K562 (cell line): ENCODE results near the gene ELMO1.

Source experiments
- DPF2 ChIP-seq: fragments of 450-650 bp; IDR thresholded peaks from 2 replicates; pipeline ENCODE4 v1.6.1; 2016
- GABPA ChIP-seq: fragments of 200-800 bp; sonication (Bioruptor generic); conservative IDR thresholded peaks from 2 replicates; pipeline ENCODE4 v1.6.1; 2016; ENCODE audit warnings: low read depth, missing genetic modification characterization, missing compliant biosample characterization
- MAZ ChIP-seq, 2 experiments: fragments of 450-650 bp in 1 of 2; sonication (generic) in 1 of 2; formaldehyde crosslinking; IDR thresholded peaks in 1 of 2; conservative IDR thresholded peaks in 1 of 2; 2 replicates each; pipeline versions ENCODE4 v1.4.0 to v1.5.0; 2020; ENCODE audit warnings: mild to moderate bottlenecking in 1 of 2, missing genetic modification reagents in 1 of 2
- MCM3 ChIP-seq: fragments of 450-650 bp; IDR thresholded peaks from 2 replicates; pipeline ENCODE4 v1.6.1; 2016
- NEUROD1 ChIP-seq: fragments of 150-350 bp; IDR thresholded peaks from 2 replicates; pipeline ENCODE4 v1.6.1; 2014; ENCODE audit warnings: borderline replicate concordance, low read length, low read depth; ENCODE audit not compliant: partially characterized antibody
- NFYB ChIP-seq: IDR thresholded peaks from 2 replicates; pipeline ENCODE4 v1.6.1; 2011; ENCODE audit warnings: mild to moderate bottlenecking, moderate library complexity; ENCODE audit not compliant: insufficient read length; ENCODE audit errors: extremely low read depth
- POLR2A ChIP-seq: fragments of 450-650 bp; conservative IDR thresholded peaks from 2 replicates; pipeline ENCODE4 v1.6.1; 2016
- POLR2AphosphoS2 ChIP-seq: IDR thresholded peaks from 2 replicates; pipeline ENCODE4 v1.6.1; 2012; ENCODE audit warnings: low read length, improper control_type of control experiment
- SIN3A ChIP-seq, 2 experiments: fragments of 150-350 bp in 1 of 2; IDR thresholded peaks; 2 replicates each; pipeline ENCODE4 v1.6.1; 2011 to 2016; ENCODE audit warnings: borderline replicate concordance in 2 of 2, low read depth in 2 of 2, low read length in 2 of 2, mild to moderate bottlenecking in 2 of 2, moderate library complexity in 2 of 2; ENCODE audit not compliant: control insufficient read depth in 1 of 2
- SP2 ChIP-seq: IDR thresholded peaks from 2 replicates; pipeline ENCODE4 v1.6.1; 2011; ENCODE audit warnings: mild to moderate bottlenecking, low read depth, low read length, moderate library complexity; ENCODE audit not compliant: poor library complexity, severe bottlenecking; ENCODE audit errors: extremely low read depth
- TEAD4 ChIP-seq, 2 experiments: sonication (generic) in 1 of 2; formaldehyde crosslinking in 1 of 2; IDR thresholded peaks; 2 replicates each; pipeline versions ENCODE4 v1.6.1 to v1.8.0; 2012 to 2022; ENCODE audit warnings: borderline replicate concordance in 1 of 2, inconsistent platforms in 1 of 2, low read length in 1 of 2, mild to moderate bottlenecking in 1 of 2, missing genetic modification reagents in 1 of 2

- TF ChIP-seq NFYB (no peak), TEAD4 (IDR thresholded peaks at IDR 0.05; ENCODE audit: low read length) (no peak), TEAD4 (CRISPR knock-in tag; IDR thresholded peaks at IDR 0.05; ENCODE audit: borderline replicate concordance) (no peak), SP2 (no peak), POLR2A (no peak), MCM3 (no peak), SIN3A (IDR thresholded peaks at IDR 0.05; ENCODE audit: borderline replicate concordance in 2 of 2, control insufficient read depth in 1 of 2, low read depth in 2 of 2, low read length in 2 of 2) (no peak), DPF2 (no peak), NEUROD1 (no peak), POLR2AphosphoS2 (no peak), MAZ (CRISPR knock-in tag; conservative IDR thresholded peaks at IDR 0.05 in 1 of 2, IDR thresholded peaks at IDR 0.05 in 1 of 2) (no peak), GABPA (tag) (no peak)
Observed at GRCh38 chr7:36825501-36825900, 623.2 kb downstream of the ELMO1 start.
